Spleen (tissue), 11 donors: ENCODE results near the gene CXADR. TPM values are rescaled to one million over a fixed set of nuclear protein-coding genes. Genes with fewer than 3 reads are reported as not detected.
"Not testable (repeated sequence)": the region's sequence is repeated elsewhere in the genome, so short reads cannot be mapped to it uniquely, and the experiment has no call there.

Experiments used
- DNase-seq: peaks from one replicate; pipeline ENCODE4 v3.0.0-alpha.2; 2020
- H3K27ac ChIP-seq, 8 donors: fragments of 200-600 bp; sonication (generic) in 7 of 8; 1 replicate in 4 of 8; 2 replicates in 4 of 8; pipeline versions ENCODE4 v1.5.0 to v1.8.0; 2016 to 2021; ENCODE audit warnings: inconsistent platforms in 4 of 8, mild to moderate bottlenecking in 4 of 8, moderate library complexity in 1 of 8
- H3K27me3 ChIP-seq, 7 donors: fragments of 200-600 bp; sonication (generic) in 6 of 7; replicated peaks in 1 of 7; 1 replicate in 4 of 7; 2 replicates in 3 of 7; pipeline versions ENCODE4 v1.5.0 to v1.8.0; 2016 to 2021; ENCODE audit warnings: inconsistent platforms in 3 of 7, mild to moderate bottlenecking in 1 of 7
- H3K36me3 ChIP-seq, 6 donors: fragments of 200-600 bp; sonication (generic) in 5 of 6; 1 replicate in 4 of 6; 2 replicates in 2 of 6; pipeline versions ENCODE4 v1.5.0 to v1.8.0; 2016 to 2021; ENCODE audit warnings: inconsistent platforms in 2 of 6
- H3K4me1 ChIP-seq, 6 donors: fragments of 200-600 bp; sonication (generic) in 5 of 6; 1 replicate in 3 of 6; 2 replicates in 3 of 6; pipeline versions ENCODE4 v1.5.0 to v1.8.0; 2016 to 2021; ENCODE audit warnings: inconsistent platforms in 3 of 6
- H3K4me3 ChIP-seq, 8 donors: fragments of 200-600 bp; sonication (generic) in 7 of 8; 1 replicate in 4 of 8; 2 replicates in 4 of 8; pipeline versions ENCODE4 v1.5.0 to v1.8.0; 2016 to 2021; ENCODE audit warnings: inconsistent platforms in 4 of 8, mild to moderate bottlenecking in 4 of 8, moderate library complexity in 2 of 8
- H3K9me3 ChIP-seq, 8 donors: fragments of 200-600 bp; sonication (generic) in 7 of 8; 1 replicate in 4 of 8; 2 replicates in 4 of 8; pipeline versions ENCODE4 v1.5.0 to v1.8.0; 2016 to 2021; ENCODE audit warnings: inconsistent platforms in 4 of 8
- POLR2A ChIP-seq, 3 donors: fragments of 450-650 bp; IDR thresholded peaks; one replicate each; pipeline ENCODE4 v1.5.1; 2017; ENCODE audit warnings: antibody characterized with exemption in 3 of 3, mild to moderate bottlenecking in 1 of 3
- POLR2AphosphoS5 ChIP-seq, 3 donors: sonication (generic); formaldehyde crosslinking; IDR thresholded peaks; one replicate each; pipeline ENCODE4 v1.5.1; 2017; ENCODE audit warnings: antibody characterized with exemption in 3 of 3
- WGBS, 5 donors: extraction: QIAGEN DNeasy Blood & Tissue Kit in 3 of 5; methylation state at CpG; one replicate each; pipeline versions ENCODE4 v1.1.5 to v1.1.7; 2013 to 2018; 5-methylcytosine and 5-hydroxymethylcytosine counted together
- intact Hi-C: fragments of 100-400 bp; cut with DNase I; formaldehyde crosslinking; loops from one replicate; pipeline ENCODE4 v1.15.0; 2023; ENCODE audit warnings: low total_unique reads
- polyA plus RNA-seq, 3 donors: library from polyadenylated mRNA; stranded (reverse); fragments of 200-250 nt; gene quantifications; one replicate each; pipeline ENCODE4 v1.2.1, GENCODE V29; 2013
- total RNA-seq, 7 donors: library from RNA; depleted of rRNA in 3 of 7; stranded (reverse); fragments of >200 nt in 3 of 7; fragmentation: NEBNext Ultra II Directional in 4 of 7; extraction: Animal tissue kit (Norgen Biotek cat#: 25700) in 4 of 7; gene quantifications; one replicate each; pipeline versions ENCODE4 v1.1.0 to v1.2.1, GENCODE V29; 2016 to 2021
- TF ChIP-seq, protein P1 (sequence below), 11 experiments: fragments of 200-600 bp in 7 of 11; fragments of 450-650 bp in 4 of 11; sonication (generic) in 4 of 11; IDR thresholded peaks in 8 of 11; conservative IDR thresholded peaks in 3 of 11; 1 replicate in 7 of 11; 2 replicates in 4 of 11; pipeline versions ENCODE4 v1.4.0 to v1.8.0; 2016 to 2021; ENCODE audit warnings: antibody characterized with exemption in 11 of 11, inconsistent platforms in 4 of 11, mild to moderate bottlenecking in 1 of 11
- donor health status: healthy with polysubstance abuse.
- donor health status: DM: no; HTN: no; CAD: no; lungs with moderate emphysema.
- donor health status: DM: no; HTN: no; CAD: no.
- donor health status: Bipolar disorder and iron deficiency.
- donor health status: healthy.
- donor health status: DM: no; HTN: no; CAD: no.
- donor health status: DM: yes; HTN: yes; CAD: no.

The CXADR gene
- total and polyA plus RNA-seq, 10 donors = 0.11 to 10.7 (median 2.8) TPM

DNA sequence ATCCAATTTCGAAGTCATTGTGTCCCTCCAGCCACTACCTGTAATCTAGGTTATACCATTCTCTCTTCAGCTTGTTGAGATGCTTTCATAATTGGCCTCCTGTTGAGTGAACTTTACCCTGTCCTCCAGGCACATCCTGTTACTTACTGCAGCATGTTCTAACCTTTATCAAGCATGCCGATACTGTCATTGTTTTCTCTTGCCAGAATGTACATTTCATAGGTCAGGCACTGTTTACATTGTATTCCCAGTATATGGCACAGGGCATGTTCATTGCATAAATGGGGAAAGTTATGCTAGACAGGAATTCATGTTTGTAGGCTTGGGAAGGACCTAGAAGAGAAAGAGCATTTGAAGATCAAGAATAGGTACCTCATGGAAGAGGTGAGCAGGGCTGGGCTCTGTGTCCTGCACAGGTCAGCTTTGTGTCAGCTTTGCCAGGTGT is 10.2 kb downstream of the CXADR start:
- WGBS, 5 donors = 68 to 84% (median 77%) methylated on average over 2 of the region's 2 CpGs
- Histone ChIP-seq H3K27me3 (peaks cover 0 to 9% (median 0%) of the 10 kb centered on the region in 7 donors), H3K4me1 (no peaks in the 10 kb centered on the region), H3K4me3 (no peak overlapping the region), H3K36me3 (no peaks in the 10 kb centered on the region), H3K9me3 (no peaks in the 10 kb centered on the region), H3K27ac (no peak overlapping the region)
- no peak for TF ChIP-seq POLR2AphosphoS5 (IDR thresholded peaks at IDR 0.05)
- no peak for TF ChIP-seq POLR2A (IDR thresholded peaks at IDR 0.05)
- TF ChIP-seq, protein P1, sequence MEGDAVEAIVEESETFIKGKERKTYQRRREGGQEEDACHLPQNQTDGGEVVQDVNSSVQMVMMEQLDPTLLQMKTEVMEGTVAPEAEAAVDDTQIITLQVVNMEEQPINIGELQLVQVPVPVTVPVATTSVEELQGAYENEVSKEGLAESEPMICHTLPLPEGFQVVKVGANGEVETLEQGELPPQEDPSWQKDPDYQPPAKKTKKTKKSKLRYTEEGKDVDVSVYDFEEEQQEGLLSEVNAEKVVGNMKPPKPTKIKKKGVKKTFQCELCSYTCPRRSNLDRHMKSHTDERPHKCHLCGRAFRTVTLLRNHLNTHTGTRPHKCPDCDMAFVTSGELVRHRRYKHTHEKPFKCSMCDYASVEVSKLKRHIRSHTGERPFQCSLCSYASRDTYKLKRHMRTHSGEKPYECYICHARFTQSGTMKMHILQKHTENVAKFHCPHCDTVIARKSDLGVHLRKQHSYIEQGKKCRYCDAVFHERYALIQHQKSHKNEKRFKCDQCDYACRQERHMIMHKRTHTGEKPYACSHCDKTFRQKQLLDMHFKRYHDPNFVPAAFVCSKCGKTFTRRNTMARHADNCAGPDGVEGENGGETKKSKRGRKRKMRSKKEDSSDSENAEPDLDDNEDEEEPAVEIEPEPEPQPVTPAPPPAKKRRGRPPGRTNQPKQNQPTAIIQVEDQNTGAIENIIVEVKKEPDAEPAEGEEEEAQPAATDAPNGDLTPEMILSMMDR (IDR thresholded peaks at IDR 0.05 in 8 of 11, conservative IDR thresholded peaks at IDR 0.05 in 3 of 11) = no peak
- intact Hi-C loops = no loop called here
- DNase-seq = no peak

DNA sequence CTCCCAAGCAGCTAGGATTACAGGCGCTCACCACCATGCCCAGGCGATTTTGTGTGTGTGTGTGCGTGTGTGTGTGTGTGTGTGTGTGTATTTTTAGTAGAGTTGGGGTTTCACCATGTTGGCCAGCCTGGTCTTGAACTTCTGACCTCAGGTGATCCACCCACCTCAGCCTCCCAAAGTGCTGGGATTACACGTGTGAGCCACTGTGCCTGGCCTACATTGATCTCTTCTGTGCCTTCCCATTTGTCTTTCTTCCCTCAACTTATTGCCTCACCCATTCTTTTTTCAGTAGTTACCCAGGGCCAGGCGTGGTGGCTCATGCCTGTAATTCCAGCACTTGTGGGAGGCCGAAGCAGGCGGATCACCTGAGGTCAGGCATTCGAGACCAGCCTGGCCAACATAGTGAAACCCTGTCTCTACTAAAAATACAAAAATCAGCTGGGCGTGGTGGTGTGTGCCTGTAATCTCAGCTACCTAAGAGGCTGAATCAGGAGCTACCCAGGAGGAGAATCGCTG is 11.2 kb downstream of the CXADR start:
- DNase-seq, H3K27me3 ChIP-seq, intact Hi-C loops, H3K36me3 ChIP-seq, H3K4me3 ChIP-seq, H3K4me1 ChIP-seq, H3K9me3 ChIP-seq, H3K27ac ChIP-seq: not testable (repeated sequence)
- 85 to 92% (median 91%) methylated on average over 10 of the region's 10 CpGs for WGBS, 5 donors

DNA sequence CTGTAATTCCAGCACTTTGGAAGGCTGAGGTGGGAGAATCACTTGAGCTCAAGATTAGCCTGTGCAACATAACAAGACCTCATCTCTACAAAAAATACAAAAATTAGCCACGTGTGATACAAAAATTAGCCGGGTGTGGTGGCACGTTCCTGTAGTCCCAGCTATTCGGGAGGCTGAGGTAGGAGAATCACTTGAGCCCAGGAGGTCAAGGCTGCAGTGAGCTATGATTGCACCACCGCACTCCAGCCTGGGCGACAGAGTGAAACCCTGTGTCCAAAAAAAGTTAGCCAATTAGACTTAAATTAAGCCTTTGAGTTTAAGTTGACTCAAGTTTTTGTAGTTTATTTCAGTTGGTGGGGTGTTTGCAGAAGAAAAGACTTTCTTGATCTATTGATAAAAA is 11.8 kb downstream of the CXADR start:
- Histone ChIP-seq H3K27ac (no peak overlapping the region), H3K36me3 (no peaks in the 10 kb centered on the region), H3K4me3 (no peak overlapping the region), H3K4me1 (no peaks in the 10 kb centered on the region), H3K9me3 (no peaks in the 10 kb centered on the region), H3K27me3 (no peaks in the 10 kb centered on the region)
- WGBS, 5 donors = 88 to 94% (median 92%) methylated on average over 6 of the region's 6 CpGs
- intact Hi-C loops = no loop called here
- DNase-seq = no peak
- TF ChIP-seq, protein P1 (IDR thresholded peaks at IDR 0.05 in 8 of 11, conservative IDR thresholded peaks at IDR 0.05 in 3 of 11) = no peak
- TF ChIP-seq POLR2AphosphoS5 (IDR thresholded peaks at IDR 0.05) = no peak
- no peak for TF ChIP-seq POLR2A (IDR thresholded peaks at IDR 0.05)

DNA sequence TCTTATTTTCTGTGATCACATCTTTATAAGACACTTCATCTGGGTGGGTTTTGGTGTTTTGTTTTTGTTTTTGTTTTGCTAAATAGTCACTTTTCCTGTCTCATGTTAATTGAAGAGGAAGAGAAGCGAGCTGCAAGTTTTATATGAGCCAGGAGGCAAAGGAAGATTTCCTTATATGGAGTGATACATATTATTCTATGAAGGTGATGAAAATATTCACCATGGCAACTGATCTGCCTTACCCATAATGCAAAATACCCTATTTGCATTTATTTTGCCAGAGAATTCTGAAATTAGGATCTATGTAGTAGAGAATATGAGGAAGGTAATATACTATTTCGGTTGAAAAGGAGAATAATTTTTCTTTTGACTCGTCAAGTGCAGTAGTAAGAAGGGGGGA is 13.9 kb downstream of the CXADR start:
- no peak overlapping the region for H3K4me3 ChIP-seq
- 68 to 81% (median 74%) methylated on average over 3 of the region's 3 CpGs for WGBS, 5 donors
- no peaks in the 10 kb centered on the region for H3K27me3 ChIP-seq
- H3K4me1 ChIP-seq = no peaks in the 10 kb centered on the region
- no peaks in the 10 kb centered on the region for H3K36me3 ChIP-seq
- TF ChIP-seq, protein P1 (IDR thresholded peaks at IDR 0.05 in 8 of 11, conservative IDR thresholded peaks at IDR 0.05 in 3 of 11) = no peak
- no peak for TF ChIP-seq POLR2A (IDR thresholded peaks at IDR 0.05)
- TF ChIP-seq POLR2AphosphoS5 (IDR thresholded peaks at IDR 0.05) = no peak
- intact Hi-C loops = no loop called here
- no peak for DNase-seq
- H3K9me3 ChIP-seq = no peaks in the 10 kb centered on the region
- no peak overlapping the region for H3K27ac ChIP-seq

DNA sequence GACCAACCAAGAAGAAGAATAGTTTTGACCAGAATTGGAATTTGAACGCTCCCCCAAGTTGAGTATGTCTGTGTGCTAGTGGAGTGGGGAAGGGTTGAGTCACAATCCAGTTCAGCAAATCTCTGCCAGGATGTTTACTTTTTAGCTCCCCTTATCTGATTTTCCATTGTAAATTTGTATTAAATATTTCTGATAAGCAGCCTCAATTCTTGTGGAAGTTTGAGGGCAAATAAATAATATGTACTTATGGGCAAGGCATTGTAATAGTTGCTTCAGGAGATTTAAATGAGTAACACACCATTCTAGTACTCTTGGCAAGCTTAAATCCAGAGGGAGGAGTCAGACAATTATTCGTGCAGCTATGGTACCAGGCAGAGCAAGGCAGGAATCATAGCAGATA is 14.4 kb downstream of the CXADR start:
- Histone ChIP-seq H3K27ac (no peak overlapping the region), H3K36me3 (no peaks in the 10 kb centered on the region), H3K4me3 (no peak overlapping the region), H3K4me1 (no peaks in the 10 kb centered on the region), H3K9me3 (no peaks in the 10 kb centered on the region), H3K27me3 (no peaks in the 10 kb centered on the region)
- no peak for DNase-seq
- WGBS, 5 donors = 51 to 81% (median 61%) methylated on average over 2 of the region's 2 CpGs
- intact Hi-C loops = no loop called here
- TF ChIP-seq POLR2A (IDR thresholded peaks at IDR 0.05) (no peak), POLR2AphosphoS5 (IDR thresholded peaks at IDR 0.05) (no peak)
- TF ChIP-seq, protein P1 (IDR thresholded peaks at IDR 0.05 in 8 of 11, conservative IDR thresholded peaks at IDR 0.05 in 3 of 11) = no peak
